GM12878 (cell line): ENCODE data around the gene LIFR. TPM values are rescaled to one million over a fixed set of nuclear protein-coding genes. Genes with fewer than 3 reads are reported as not detected.

Experiments used
- ATAC-seq: fragments of 200-7000 bp; cut with Tn5 transposase; 3 replicates; pipeline ENCODE4 v1.9.1; 2020; ENCODE audit warnings: mild to moderate bottlenecking, moderate library complexity
- BruUV-seq: library from RNA; stranded (reverse); fragments of 400-500 nt; replicated peaks from 2 replicates; lab custom pipeline; 2021; lab: Mats Ljungman, UMichigan
- CTCF ChIA-PET: fragments of 300-600 bp; sonication (Branson Sonifier 250); formaldehyde crosslinking; extraction: SDS; loops from one replicate; lab custom pipeline; 2021; ENCODE audit warnings: inconsistent platforms; lab: Yijun Ruan, JAX
- POLR2A ChIA-PET: fragments of 350-600 bp; formaldehyde crosslinking; extraction: SDS; loops from one replicate; lab custom pipeline; 2021; ENCODE audit warnings: inconsistent platforms; lab: Charles Lee
- RAD21 ChIA-PET: fragments of 300-600 bp; sonication (Branson Sonifier 250); formaldehyde crosslinking; loops from one replicate; lab custom pipeline; 2023; ENCODE audit warnings: antibody characterized with exemption; ENCODE audit not compliant: unreplicated experiment; lab: Charles Lee
- SMC1A ChIA-PET: fragments of 300-600 bp; sonication (Branson Sonifier 250); formaldehyde crosslinking; loops from one replicate; lab custom pipeline; 2023; ENCODE audit not compliant: unreplicated experiment, uncharacterized antibody; lab: Charles Lee
- DNase-seq: peaks from one replicate; pipeline ENCODE4 v3.0.0-alpha.2; 2011; ENCODE audit warnings: low read depth, low spot score
- FAIRE-seq: peaks from 3 replicates; lab custom pipeline; 2011; peaks lifted over from hg19 to GRCh38; lab: Jason Lieb, UNC
- H2AFZ ChIP-seq: 2 replicates; pipeline ENCODE4 v1.6.0; 2011; ENCODE audit warnings: low read depth, low read length, control low read depth; ENCODE audit not compliant: control insufficient read depth
- H3K27ac ChIP-seq: 2 replicates; pipeline ENCODE4 v1.5.1; 2011; ENCODE audit warnings: control low read depth; ENCODE audit not compliant: control insufficient read depth, insufficient read depth
- H3K27me3 ChIP-seq, 2 experiments: replicated peaks in 1 of 2; 2 replicates each; pipeline versions ENCODE4 v1.6.0 to v1.6.1; 2011; ENCODE audit warnings: low read length in 1 of 2; ENCODE audit not compliant: control insufficient read depth in 2 of 2, insufficient read depth in 2 of 2
- H3K36me3 ChIP-seq, 2 experiments: 2 replicates each; pipeline ENCODE4 v1.5.1; 2011; ENCODE audit warnings: low read length in 1 of 2; ENCODE audit not compliant: control insufficient read depth in 2 of 2, insufficient read depth in 2 of 2
- H3K4me1 ChIP-seq: 2 replicates; pipeline ENCODE4 v1.6.1; 2011; ENCODE audit warnings: mild to moderate bottlenecking, low read length, moderate library complexity, mixed read lengths; ENCODE audit not compliant: control insufficient read depth, insufficient read depth
- H3K4me2 ChIP-seq: 2 replicates; pipeline ENCODE4 v1.6.0; 2011; ENCODE audit warnings: control low read depth; ENCODE audit not compliant: control insufficient read depth, insufficient read depth
- H3K4me3 ChIP-seq: fragments of 200-600 bp; sonication (generic); 2 replicates; pipeline ENCODE4 v1.5.1; 2016
- H3K79me2 ChIP-seq: 2 replicates; pipeline ENCODE4 v1.6.0; 2011; ENCODE audit warnings: low read length; ENCODE audit not compliant: control insufficient read depth, insufficient read depth
- H3K9ac ChIP-seq: 2 replicates; pipeline ENCODE4 v1.8.0; 2011; ENCODE audit warnings: low read length, control low read depth, mixed read lengths; ENCODE audit not compliant: control insufficient read depth, insufficient read depth
- H3K9me3 ChIP-seq: replicated peaks from 3 replicates; pipeline ENCODE4 v1.5.1; 2011; ENCODE audit warnings: mild to moderate bottlenecking, low read length; ENCODE audit not compliant: control insufficient read depth, insufficient read depth
- H4K20me1 ChIP-seq: 2 replicates; pipeline ENCODE4 v1.6.0; 2011; ENCODE audit not compliant: control insufficient read depth, insufficient read depth
- CHD2 ChIP-seq: IDR thresholded peaks from 2 replicates; pipeline ENCODE4 v1.6.1; 2011; ENCODE audit warnings: low read depth, low read length, improper control_type of control experiment, borderline replicate concordance
- EZH2 ChIP-seq: IDR thresholded peaks from 2 replicates; pipeline ENCODE4 v1.6.1; 2012; ENCODE audit warnings: low read depth, mild to moderate bottlenecking, control low read depth, inconsistent platforms, low read length, borderline replicate concordance; ENCODE audit not compliant: control insufficient read depth
- POLR2AphosphoS5 ChIP-seq: IDR thresholded peaks from 2 replicates; pipeline ENCODE4 v1.6.1; 2011; ENCODE audit warnings: mild to moderate bottlenecking, low read length, inconsistent platforms
- SRF ChIP-seq, 2 experiments: IDR thresholded peaks; 2 replicates each; pipeline ENCODE4 v1.6.1; 2011; ENCODE audit warnings: low read depth in 2 of 2, low read length in 2 of 2, mild to moderate bottlenecking in 1 of 2, moderate library complexity in 1 of 2
- TARDBP ChIP-seq: IDR thresholded peaks from 2 replicates; pipeline ENCODE4 v1.6.1; 2016; ENCODE audit warnings: borderline replicate concordance
- TCF3 ChIP-seq: IDR thresholded peaks from 2 replicates; pipeline ENCODE4 v1.6.1; 2012; ENCODE audit warnings: low read depth, mild to moderate bottlenecking, low read length, borderline replicate concordance; ENCODE audit not compliant: insufficient read depth
- WGBS: methylation state at CpG from one replicate; pipeline ENCODE4 v1.1.6; 2016; ENCODE audit warnings: low lambda C conversion rate; ENCODE audit not compliant: insufficient replicate concordance, insufficient coverage; ENCODE audit errors: missing lambda C conversion rate; 5-methylcytosine and 5-hydroxymethylcytosine counted together
- in situ Hi-C: fragments of 300-500 bp; cut with MboI; formaldehyde crosslinking; loops from 9 replicates; pipeline ENCODE4 v1.14.3; 2018; ENCODE audit warnings: mixed read lengths
- intact Hi-C: fragments of 100-400 bp; cut with micrococcal nuclease; formaldehyde crosslinking; loops from one replicate; pipeline ENCODE4 v1.14.2; 2022; ENCODE audit not compliant: unreplicated experiment
- polyA plus RNA-seq, 11 experiments: library from polyadenylated mRNA; depleted of rRNA in 4 of 11; unstranded in 6 of 11; stranded (reverse) in 5 of 11; fragments of >200 nt; fragmentation: Nextera tagmentation in 4 of 11; fragmentation: Illumina TruSeq in 1 of 11; extraction: Ambion mirVana in 4 of 11; extraction: Trizol in 1 of 11; gene quantifications; 1 replicate in 1 of 11; 2 replicates in 10 of 11; pipeline versions ENCODE4 v1.2.1 to v1.2.3, GENCODE V29; 2011 to 2016; ENCODE audit warnings: inconsistent platforms in 2 of 11, missing spikeins in 2 of 11, low read depth in 1 of 11
- total RNA-seq, 4 experiments: library from RNA; depleted of rRNA in 3 of 4; stranded (reverse); fragments of >200 nt in 3 of 4; fragmentation: Illumina TruSeq in 1 of 4; extraction: Trizol in 1 of 4; gene quantifications; 2 replicates each; pipeline versions ENCODE4 v1.2.1 to v1.2.3, GENCODE V29; 2013 to 2021
- TF ChIP-seq, protein P1 (sequence below): fragments of 450-650 bp; formaldehyde crosslinking; IDR thresholded peaks from 2 replicates; pipeline ENCODE4 v1.5.0; 2022; ENCODE audit warnings: mild to moderate bottlenecking, missing genetic modification characterization
- TF ChIP-seq, protein P2 (sequence below): fragments of 450-650 bp; IDR thresholded peaks from 2 replicates; pipeline ENCODE4 v1.6.1; 2018; ENCODE audit warnings: borderline replicate concordance, mild to moderate bottlenecking; ENCODE audit not compliant: partially characterized antibody
- TF ChIP-seq, protein P3 (sequence below): IDR thresholded peaks from 2 replicates; pipeline ENCODE4 v1.6.1; 2011; ENCODE audit warnings: low read depth, low read length, improper control_type of control experiment, borderline replicate concordance
- TF ChIP-seq, protein P4 (sequence below): fragments of 450-650 bp; IDR thresholded peaks from 2 replicates; pipeline ENCODE4 v1.6.1; 2018; ENCODE audit warnings: mild to moderate bottlenecking, low read depth, moderate library complexity; ENCODE audit not compliant: partially characterized antibody

LIFR gene
- total and polyA plus RNA-seq, 10 of the 15 experiments (the other 5 are each of a cell fraction or from before 2014, with no cell fraction given): 0.10 TPM; not detected in 9

DNA sequence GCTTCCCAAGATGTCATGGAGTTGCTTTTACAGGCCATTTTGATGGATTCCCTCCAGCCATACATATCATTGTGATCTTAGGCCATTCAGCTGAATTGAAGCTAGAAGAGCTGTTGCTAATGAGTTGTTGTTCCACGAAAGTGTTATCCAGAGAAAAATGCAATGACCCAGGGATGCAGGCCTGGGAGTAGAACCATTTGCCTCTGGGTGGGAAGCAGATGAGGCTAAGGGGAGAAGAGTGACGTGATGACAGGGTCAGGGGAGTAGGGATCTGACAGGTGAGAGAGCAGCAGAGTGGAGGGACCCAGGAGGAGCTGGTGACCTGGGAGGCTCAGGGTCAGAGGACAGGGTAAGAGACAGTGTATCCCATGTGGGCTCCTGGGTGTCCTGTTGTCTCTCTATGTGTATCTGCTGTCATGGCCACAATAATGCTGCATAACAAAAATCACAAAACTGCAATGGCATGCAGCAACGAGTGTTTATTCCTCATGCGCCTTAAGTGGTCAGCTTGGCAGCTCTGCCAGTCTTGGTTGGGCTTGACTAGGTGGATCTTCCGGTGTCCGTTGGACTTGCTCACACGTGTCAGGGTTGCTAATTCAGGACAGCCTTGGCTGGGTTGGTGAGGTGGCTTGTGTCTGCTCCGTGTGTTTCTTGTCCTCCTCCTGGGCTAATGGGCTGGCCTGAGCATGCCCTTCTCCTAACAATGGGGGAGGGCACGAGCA is 90.6 kb downstream of the LIFR start:
- Histone ChIP-seq H3K9me3 (no peaks in the 10 kb centered on the region), H3K27me3 (peaks cover 0 to 6% of the 10 kb centered on the region in 2 experiments; a peak in 3 of 4 replicates), H3K4me2 (no peak overlapping the region), H3K4me3 (no peak overlapping the region), H3K36me3 (no peaks in the 10 kb centered on the region), H4K20me1 (no peaks in the 10 kb centered on the region; the same call in 1 of the 2 replicates), H3K79me2 (no peaks in the 10 kb centered on the region), H3K4me1 (no peaks in the 10 kb centered on the region), H3K9ac (no peak overlapping the region), H3K27ac (no peak overlapping the region), H2AFZ (no peak overlapping the region)
- DNase-seq (no peak), ATAC-seq (no peak), FAIRE-seq (no peak)
- ChIA-PET RAD21 (no interaction called here), SMC1A (interaction anchor here (2.7 kb wide), 1 partner anchor 24 kb away, joined by 10 read pairs; no protein-coding TSS in a partner anchor), POLR2A (no interaction called here), CTCF (interaction anchor here (1.8 kb wide), 1 partner anchor 24 kb away, joined by 5 read pairs; no protein-coding TSS in a partner anchor)
- BruUV-seq: no TSS peak
- 28% methylated on average over 9 of the region's 9 CpGs for WGBS
- intact Hi-C loops (no loop called here), in situ Hi-C loops (no loop called here)
- TF ChIP-seq SRF (IDR thresholded peaks at IDR 0.05; ENCODE audit: low read depth in 2 of 2, low read length in 2 of 2) (no peak), EZH2 (no peak), CHD2 (no peak), POLR2AphosphoS5 (no peak), TCF3 (no peak), TARDBP (no peak)
- TF ChIP-seq, protein P1, sequence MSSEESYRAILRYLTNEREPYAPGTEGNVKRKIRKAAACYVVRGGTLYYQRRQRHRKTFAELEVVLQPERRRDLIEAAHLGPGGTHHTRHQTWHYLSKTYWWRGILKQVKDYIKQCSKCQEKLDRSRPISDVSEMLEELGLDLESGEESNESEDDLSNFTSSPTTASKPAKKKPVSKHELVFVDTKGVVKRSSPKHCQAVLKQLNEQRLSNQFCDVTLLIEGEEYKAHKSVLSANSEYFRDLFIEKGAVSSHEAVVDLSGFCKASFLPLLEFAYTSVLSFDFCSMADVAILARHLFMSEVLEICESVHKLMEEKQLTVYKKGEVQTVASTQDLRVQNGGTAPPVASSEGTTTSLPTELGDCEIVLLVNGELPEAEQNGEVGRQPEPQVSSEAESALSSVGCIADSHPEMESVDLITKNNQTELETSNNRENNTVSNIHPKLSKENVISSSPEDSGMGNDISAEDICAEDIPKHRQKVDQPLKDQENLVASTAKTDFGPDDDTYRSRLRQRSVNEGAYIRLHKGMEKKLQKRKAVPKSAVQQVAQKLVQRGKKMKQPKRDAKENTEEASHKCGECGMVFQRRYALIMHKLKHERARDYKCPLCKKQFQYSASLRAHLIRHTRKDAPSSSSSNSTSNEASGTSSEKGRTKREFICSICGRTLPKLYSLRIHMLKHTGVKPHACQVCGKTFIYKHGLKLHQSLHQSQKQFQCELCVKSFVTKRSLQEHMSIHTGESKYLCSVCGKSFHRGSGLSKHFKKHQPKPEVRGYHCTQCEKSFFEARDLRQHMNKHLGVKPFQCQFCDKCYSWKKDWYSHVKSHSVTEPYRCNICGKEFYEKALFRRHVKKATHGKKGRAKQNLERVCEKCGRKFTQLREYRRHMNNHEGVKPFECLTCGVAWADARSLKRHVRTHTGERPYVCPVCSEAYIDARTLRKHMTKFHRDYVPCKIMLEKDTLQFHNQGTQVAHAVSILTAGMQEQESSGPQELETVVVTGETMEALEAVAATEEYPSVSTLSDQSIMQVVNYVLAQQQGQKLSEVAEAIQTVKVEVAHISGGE: no peak
- TF ChIP-seq, protein P2, sequence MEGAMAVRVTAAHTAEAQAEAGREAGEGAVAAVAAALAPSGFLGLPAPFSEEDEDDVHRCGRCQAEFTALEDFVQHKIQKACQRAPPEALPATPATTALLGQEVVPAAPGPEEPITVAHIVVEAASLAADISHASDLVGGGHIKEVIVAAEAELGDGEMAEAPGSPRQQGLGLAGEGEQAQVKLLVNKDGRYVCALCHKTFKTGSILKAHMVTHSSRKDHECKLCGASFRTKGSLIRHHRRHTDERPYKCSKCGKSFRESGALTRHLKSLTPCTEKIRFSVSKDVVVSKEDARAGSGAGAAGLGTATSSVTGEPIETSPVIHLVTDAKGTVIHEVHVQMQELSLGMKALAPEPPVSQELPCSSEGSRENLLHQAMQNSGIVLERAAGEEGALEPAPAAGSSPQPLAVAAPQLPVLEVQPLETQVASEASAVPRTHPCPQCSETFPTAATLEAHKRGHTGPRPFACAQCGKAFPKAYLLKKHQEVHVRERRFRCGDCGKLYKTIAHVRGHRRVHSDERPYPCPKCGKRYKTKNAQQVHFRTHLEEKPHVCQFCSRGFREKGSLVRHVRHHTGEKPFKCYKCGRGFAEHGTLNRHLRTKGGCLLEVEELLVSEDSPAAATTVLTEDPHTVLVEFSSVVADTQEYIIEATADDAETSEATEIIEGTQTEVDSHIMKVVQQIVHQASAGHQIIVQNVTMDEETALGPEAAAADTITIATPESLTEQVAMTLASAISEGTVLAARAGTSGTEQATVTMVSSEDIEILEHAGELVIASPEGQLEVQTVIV: no peak
- TF ChIP-seq, protein P3, sequence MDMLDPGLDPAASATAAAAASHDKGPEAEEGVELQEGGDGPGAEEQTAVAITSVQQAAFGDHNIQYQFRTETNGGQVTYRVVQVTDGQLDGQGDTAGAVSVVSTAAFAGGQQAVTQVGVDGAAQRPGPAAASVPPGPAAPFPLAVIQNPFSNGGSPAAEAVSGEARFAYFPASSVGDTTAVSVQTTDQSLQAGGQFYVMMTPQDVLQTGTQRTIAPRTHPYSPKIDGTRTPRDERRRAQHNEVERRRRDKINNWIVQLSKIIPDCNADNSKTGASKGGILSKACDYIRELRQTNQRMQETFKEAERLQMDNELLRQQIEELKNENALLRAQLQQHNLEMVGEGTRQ: no peak
- TF ChIP-seq, protein P4, sequence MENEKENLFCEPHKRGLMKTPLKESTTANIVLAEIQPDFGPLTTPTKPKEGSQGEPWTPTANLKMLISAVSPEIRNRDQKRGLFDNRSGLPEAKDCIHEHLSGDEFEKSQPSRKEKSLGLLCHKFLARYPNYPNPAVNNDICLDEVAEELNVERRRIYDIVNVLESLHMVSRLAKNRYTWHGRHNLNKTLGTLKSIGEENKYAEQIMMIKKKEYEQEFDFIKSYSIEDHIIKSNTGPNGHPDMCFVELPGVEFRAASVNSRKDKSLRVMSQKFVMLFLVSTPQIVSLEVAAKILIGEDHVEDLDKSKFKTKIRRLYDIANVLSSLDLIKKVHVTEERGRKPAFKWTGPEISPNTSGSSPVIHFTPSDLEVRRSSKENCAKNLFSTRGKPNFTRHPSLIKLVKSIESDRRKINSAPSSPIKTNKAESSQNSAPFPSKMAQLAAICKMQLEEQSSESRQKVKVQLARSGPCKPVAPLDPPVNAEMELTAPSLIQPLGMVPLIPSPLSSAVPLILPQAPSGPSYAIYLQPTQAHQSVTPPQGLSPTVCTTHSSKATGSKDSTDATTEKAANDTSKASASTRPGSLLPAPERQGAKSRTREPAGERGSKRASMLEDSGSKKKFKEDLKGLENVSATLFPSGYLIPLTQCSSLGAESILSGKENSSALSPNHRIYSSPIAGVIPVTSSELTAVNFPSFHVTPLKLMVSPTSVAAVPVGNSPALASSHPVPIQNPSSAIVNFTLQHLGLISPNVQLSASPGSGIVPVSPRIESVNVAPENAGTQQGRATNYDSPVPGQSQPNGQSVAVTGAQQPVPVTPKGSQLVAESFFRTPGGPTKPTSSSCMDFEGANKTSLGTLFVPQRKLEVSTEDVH: no peak
